Activated naive CD4-positive, alpha-beta T cell treated with anti-CD3 and anti-CD28 coated beads, Interleukin-2, amount 50 U/mL, for 24 hours (primary cell): ENCODE measurements around the gene USH1C.

Source experiments
- H3K27ac Mint-ChIP-seq: one replicate; pipeline ENCODE4 v1.8.0; 2021; ENCODE audit warnings: mild to moderate bottlenecking, mixed read lengths
- H3K27me3 Mint-ChIP-seq: one replicate; pipeline ENCODE4 v1.8.0; 2021; ENCODE audit warnings: mixed read lengths
- H3K36me3 Mint-ChIP-seq: one replicate; pipeline ENCODE4 v1.8.0; 2021; ENCODE audit warnings: mixed read lengths
- H3K4me1 Mint-ChIP-seq: one replicate; pipeline ENCODE4 v1.8.0; 2021; ENCODE audit warnings: mixed read lengths
- H3K4me3 Mint-ChIP-seq: one replicate; pipeline ENCODE4 v1.8.0; 2021; ENCODE audit warnings: mild to moderate bottlenecking, mixed read lengths
- H3K9me3 Mint-ChIP-seq: one replicate; pipeline ENCODE4 v1.8.0; 2021; ENCODE audit warnings: mixed read lengths

Gene USH1C

DNA sequence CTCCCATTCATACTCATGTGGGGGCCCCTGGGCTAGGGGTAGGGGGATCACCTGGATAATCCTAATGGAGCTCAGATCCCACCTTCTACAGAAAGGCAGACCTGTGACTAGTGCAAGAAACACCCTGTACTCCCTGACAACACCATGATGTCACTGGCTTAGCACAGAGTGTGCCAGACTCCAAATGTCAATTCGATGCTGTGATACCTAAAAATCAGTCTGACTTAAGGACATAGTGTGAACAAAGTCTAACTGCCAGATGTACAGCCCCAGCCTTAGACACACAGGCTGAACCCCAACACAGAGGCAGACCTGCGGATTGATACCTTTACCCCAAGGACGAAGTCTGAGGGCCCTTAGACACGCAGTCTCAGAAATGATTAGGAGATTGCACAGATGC is 76.1 kb downstream of the USH1C start:
- Mint-ChIP-seq H3K4me1 (no peaks in the 10 kb centered on the region), H3K4me3 (no peak overlapping the region), H3K9me3 (no peaks in the 10 kb centered on the region), H3K27me3 (no peaks in the 10 kb centered on the region), H3K36me3 (no peaks in the 10 kb centered on the region), H3K27ac (no peak overlapping the region)

DNA sequence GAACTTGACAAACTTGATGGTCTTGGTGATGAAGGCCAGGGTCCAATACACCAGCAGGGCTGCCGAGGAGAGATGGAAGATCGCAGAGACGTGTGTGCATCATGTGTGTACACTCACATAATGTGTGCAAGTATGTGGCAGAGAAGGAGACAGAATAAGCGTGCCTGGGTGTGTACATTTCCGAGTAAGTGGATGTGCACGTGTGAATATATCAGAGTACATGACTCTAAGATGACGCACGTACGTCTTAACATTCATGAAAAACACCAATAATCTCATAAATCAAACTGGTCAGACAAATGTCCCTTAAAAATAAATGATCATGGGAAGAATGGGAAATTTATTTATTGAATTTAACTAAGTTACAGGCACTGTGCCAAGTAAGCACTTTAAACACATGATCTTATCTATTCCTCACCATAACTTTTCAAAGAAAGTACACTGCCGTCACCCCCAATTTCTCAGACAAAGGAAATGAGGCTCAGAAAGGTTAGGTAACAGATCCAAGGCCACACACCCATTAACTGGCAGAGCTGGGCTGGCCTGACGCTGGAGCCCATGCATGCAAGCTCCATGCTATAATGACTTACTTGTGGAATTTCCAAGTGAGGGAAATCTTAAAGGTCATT is 80.6 kb downstream of the USH1C start:
- H3K27me3 Mint-ChIP-seq: no peaks in the 10 kb centered on the region
- no peak overlapping the region for H3K27ac Mint-ChIP-seq
- no peak overlapping the region for H3K4me3 Mint-ChIP-seq
- H3K36me3 Mint-ChIP-seq: no peaks in the 10 kb centered on the region
- no peaks in the 10 kb centered on the region for H3K9me3 Mint-ChIP-seq
- H3K4me1 Mint-ChIP-seq: no peaks in the 10 kb centered on the region

- Mint-ChIP-seq H3K9me3 (no peaks in the 10 kb centered on the region), H3K27me3 (no peaks in the 10 kb centered on the region), H3K27ac (no peak overlapping the region), H3K4me1 (no peaks in the 10 kb centered on the region), H3K36me3 (no peaks in the 10 kb centered on the region), H3K4me3 (no peak overlapping the region)
These were observed 81.3 kb downstream of the USH1C start for GRCh38 chr11:17462940-17463339.

DNA sequence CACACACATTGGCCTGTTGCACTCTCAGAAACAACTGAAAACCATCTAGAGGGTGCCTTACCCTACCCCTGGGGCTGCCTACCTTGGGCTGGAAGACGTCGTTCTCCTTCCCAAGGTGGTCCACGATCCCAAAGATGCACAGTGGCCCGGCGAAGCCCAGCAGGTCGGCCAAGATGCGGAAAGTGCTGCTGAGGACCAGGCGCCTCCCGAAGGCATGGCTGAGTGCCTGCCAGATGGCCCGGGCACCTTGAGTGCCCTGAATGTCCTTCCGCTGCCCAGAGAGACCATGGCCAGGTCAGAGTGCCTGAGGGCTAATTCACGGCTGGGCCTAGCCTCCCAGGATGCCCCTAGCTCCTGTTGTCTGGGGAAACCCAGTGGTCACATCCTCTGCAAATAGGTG is 83.8 kb downstream of the USH1C start:
- no peaks in the 10 kb centered on the region for H3K27me3 Mint-ChIP-seq
- H3K9me3 Mint-ChIP-seq: no peaks in the 10 kb centered on the region
- H3K36me3 Mint-ChIP-seq: no peaks in the 10 kb centered on the region
- H3K4me1 Mint-ChIP-seq: no peaks in the 10 kb centered on the region
- H3K27ac Mint-ChIP-seq: no peak overlapping the region
- no peak overlapping the region for H3K4me3 Mint-ChIP-seq

DNA sequence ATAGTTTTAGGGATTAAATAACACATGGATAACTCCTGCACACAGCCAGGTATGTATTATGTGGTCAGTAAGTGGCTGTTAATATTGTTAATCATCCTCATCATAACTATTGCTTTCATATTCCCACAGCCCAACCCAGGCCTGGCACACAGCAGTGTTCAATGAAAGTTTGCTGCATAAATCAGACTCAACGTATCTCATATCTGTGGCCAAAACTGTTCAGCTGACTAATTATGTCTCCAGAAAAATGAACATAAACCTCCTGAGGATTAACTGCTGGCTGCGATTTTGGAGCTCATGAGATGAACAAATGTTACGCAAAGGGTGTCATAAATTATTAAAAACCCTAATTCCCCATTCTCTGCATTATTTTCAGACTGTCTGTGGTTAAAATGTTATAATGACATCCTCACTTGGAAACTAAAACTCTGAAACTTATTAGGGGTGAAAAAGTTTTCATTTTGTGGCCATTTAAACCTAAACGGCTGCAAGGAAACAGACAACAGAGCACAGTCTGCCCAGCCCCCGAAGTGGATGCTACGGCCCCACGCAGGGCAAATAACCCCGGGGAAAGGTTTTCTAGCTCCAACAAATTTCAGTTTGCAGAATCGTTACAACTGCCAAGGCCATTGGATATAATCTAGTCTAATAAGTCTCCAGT is 84.8 kb downstream of the USH1C start:
- no peaks in the 10 kb centered on the region for H3K36me3 Mint-ChIP-seq

GRCh38 chr11:17458268-17458667 is 85.9 kb downstream of the USH1C start:
- Mint-ChIP-seq H3K27me3 (no peaks in the 10 kb centered on the region), H3K27ac (no peak overlapping the region), H3K4me1 (no peaks in the 10 kb centered on the region), H3K9me3 (no peaks in the 10 kb centered on the region), H3K4me3 (no peak overlapping the region), H3K36me3 (no peaks in the 10 kb centered on the region)

More for the DNA sequence above, 84.8 kb downstream of the USH1C start:
- no peaks in the 10 kb centered on the region for H3K27me3 Mint-ChIP-seq
- H3K27ac Mint-ChIP-seq: no peak overlapping the region
- no peaks in the 10 kb centered on the region for H3K4me1 Mint-ChIP-seq
- no peaks in the 10 kb centered on the region for H3K9me3 Mint-ChIP-seq
- H3K4me3 Mint-ChIP-seq: no peak overlapping the region

DNA sequence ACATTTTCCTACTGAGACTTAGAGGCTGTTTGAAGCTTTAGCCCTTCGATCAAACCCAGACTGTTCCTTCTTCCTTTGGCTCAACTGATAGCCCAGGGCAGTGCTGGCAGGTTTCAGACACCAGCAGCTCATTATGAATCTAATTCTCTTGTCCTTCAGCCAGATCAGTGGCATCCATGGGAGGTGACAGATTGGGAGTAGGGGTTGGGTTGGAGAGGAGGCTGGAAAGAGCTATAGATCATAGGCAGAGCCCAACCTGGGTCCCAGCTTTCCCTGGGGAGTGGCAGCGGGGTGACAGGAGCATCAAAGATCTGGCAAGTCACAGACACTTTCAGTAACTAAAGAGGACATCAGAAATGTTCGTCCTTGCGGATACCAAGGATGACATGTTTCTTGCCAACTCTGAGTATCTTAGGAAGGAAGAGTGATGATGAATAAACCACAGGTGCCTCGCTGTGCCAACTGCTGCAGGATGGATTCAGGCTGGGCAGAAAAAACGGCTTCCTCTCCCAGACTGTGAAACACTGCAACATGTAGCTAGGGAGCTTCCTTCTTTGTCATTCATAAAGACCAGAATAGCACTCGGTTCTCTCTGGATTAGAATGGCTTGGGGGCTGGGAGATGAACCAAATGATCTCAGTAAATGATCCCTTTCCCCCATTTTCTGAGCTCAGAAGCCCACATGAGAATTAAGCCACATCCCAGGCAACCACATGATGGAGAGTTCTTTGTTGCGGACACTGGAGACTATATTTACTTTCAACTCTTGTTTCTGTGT is 86.6 kb downstream of the USH1C start:
- H3K27ac Mint-ChIP-seq: no peak overlapping the region
- H3K9me3 Mint-ChIP-seq: no peaks in the 10 kb centered on the region
- H3K36me3 Mint-ChIP-seq: no peaks in the 10 kb centered on the region
- H3K4me3 Mint-ChIP-seq: no peak overlapping the region
- no peaks in the 10 kb centered on the region for H3K4me1 Mint-ChIP-seq
- peaks cover 1% of the 10 kb centered on the region for H3K27me3 Mint-ChIP-seq

GRCh38 chr11:17452668-17453067 is 91.5 kb downstream of the USH1C start:
- Mint-ChIP-seq H3K27ac (no peak overlapping the region), H3K9me3 (no peaks in the 10 kb centered on the region), H3K27me3 (peaks cover 4% of the 10 kb centered on the region), H3K36me3 (no peaks in the 10 kb centered on the region), H3K4me3 (no peak overlapping the region), H3K4me1 (no peaks in the 10 kb centered on the region)

GRCh38 chr11:17449158-17449557 is 95.1 kb downstream of the USH1C start:
- Mint-ChIP-seq H3K27ac (no peak overlapping the region), H3K4me3 (no peak overlapping the region), H3K36me3 (no peaks in the 10 kb centered on the region), H3K27me3 (peaks cover 4% of the 10 kb centered on the region), H3K4me1 (no peaks in the 10 kb centered on the region), H3K9me3 (no peaks in the 10 kb centered on the region)

DNA sequence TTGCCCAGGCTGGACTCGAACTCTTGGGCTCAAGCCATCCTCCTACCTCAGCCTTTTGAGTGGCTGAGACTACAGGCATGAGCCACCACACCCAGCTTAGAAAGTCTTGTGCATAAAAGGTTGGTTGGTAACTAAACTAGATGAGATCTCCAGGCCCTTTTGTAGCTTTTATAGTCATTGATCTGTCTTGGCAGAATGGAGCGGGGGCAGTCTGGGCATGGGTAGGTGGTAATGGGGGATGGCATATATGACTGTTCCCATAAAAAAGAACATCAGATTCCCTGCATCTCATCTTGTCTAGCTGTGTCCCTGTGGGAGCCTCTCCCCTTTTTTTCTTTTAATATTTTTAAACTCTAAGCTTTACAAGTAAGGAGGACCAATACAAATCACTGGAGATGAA is 97.7 kb downstream of the USH1C start:
- Mint-ChIP-seq H3K4me1 (no peaks in the 10 kb centered on the region), H3K4me3 (no peak overlapping the region), H3K36me3 (no peaks in the 10 kb centered on the region), H3K27ac (no peak overlapping the region), H3K9me3 (no peaks in the 10 kb centered on the region), H3K27me3 (peaks cover under 1% of the 10 kb centered on the region)

DNA sequence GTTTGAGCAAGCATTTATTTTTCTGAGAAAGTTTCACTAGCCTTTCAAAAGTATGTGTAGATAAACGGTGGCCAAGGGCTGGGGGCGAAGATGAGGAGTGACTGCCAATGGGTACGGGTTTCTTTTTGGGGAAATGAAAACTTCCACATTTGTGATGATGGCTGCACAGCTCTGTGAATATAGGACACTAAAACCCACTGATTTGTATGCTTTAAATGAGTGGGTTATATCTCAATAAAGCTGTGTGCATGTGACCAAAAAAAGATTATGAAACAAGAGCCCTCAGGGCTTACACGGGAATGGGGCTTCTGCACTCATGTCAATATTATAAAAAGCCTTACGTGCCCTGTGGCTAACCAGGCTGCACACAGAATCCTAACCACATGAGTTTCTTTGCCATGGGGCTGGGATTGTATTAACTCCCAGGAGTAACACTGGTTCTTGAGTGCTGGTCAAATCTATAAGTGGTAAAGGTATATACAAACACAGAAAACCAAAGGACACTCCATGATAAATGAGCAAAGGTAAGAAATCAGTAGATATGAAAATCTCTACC is 98.9 kb downstream of the USH1C start:
- no peak overlapping the region for H3K4me3 Mint-ChIP-seq
- H3K27me3 Mint-ChIP-seq: no peaks in the 10 kb centered on the region
- no peaks in the 10 kb centered on the region for H3K4me1 Mint-ChIP-seq
- H3K27ac Mint-ChIP-seq: no peak overlapping the region
- H3K36me3 Mint-ChIP-seq: no peaks in the 10 kb centered on the region
- H3K9me3 Mint-ChIP-seq: no peaks in the 10 kb centered on the region

GRCh38 chr11:17443926-17444690 is 100.1 kb downstream of the USH1C start:
- no peak overlapping the region for H3K27ac Mint-ChIP-seq
- no peaks in the 10 kb centered on the region for H3K36me3 Mint-ChIP-seq
- no peaks in the 10 kb centered on the region for H3K9me3 Mint-ChIP-seq
- no peaks in the 10 kb centered on the region for H3K27me3 Mint-ChIP-seq
- H3K4me3 Mint-ChIP-seq: no peak overlapping the region
- peaks cover 7% of the 10 kb centered on the region for H3K4me1 Mint-ChIP-seq
